Transverse colon (tissue), 4 donors: ENCODE data around the gene FOXN4. TPM values are rescaled to one million over a fixed set of nuclear protein-coding genes. Genes with fewer than 3 reads are reported as not detected.

Source experiments
- DNase-seq: peaks from one replicate; pipeline ENCODE4 v3.0.0-alpha.2; 2019
- H3K27ac ChIP-seq, 4 donors: fragments of 200-600 bp; sonication (generic); 2 replicates each; pipeline ENCODE4 v1.5.1; 2016 to 2018; ENCODE audit warnings: inconsistent platforms in 4 of 4
- H3K27me3 ChIP-seq: fragments of 200-600 bp; sonication (generic); 2 replicates; pipeline ENCODE4 v1.5.1; 2017; ENCODE audit warnings: inconsistent platforms
- H3K36me3 ChIP-seq, 4 donors: fragments of 200-600 bp; sonication (generic); 2 replicates each; pipeline ENCODE4 v1.5.1; 2017 to 2019; ENCODE audit warnings: inconsistent platforms in 4 of 4
- H3K4me1 ChIP-seq, 4 donors: fragments of 200-600 bp; sonication (generic); 2 replicates each; pipeline ENCODE4 v1.5.1; 2017 to 2020; ENCODE audit warnings: inconsistent platforms in 4 of 4
- H3K4me3 ChIP-seq, 4 donors: fragments of 200-600 bp; sonication (generic); 1 replicate in 1 of 4; 2 replicates in 3 of 4; pipeline versions ENCODE4 v1.5.1 to v1.6.1; 2017 to 2019; ENCODE audit warnings: inconsistent platforms in 4 of 4
- H3K9me3 ChIP-seq, 2 donors: fragments of 200-600 bp; sonication (generic); 2 replicates each; pipeline ENCODE4 v1.5.1; 2017 to 2019; ENCODE audit warnings: inconsistent platforms in 2 of 2
- EP300 ChIP-seq: sonication (generic); formaldehyde crosslinking; IDR thresholded peaks from one replicate; pipeline ENCODE4 v1.6.1; 2017; ENCODE audit warnings: antibody characterized with exemption, low read depth
- POLR2A ChIP-seq: fragments of 450-650 bp; IDR thresholded peaks from one replicate; pipeline ENCODE4 v1.6.1; 2016; ENCODE audit warnings: antibody characterized with exemption, mild to moderate bottlenecking, moderate library complexity
- POLR2AphosphoS5 ChIP-seq, 3 donors: sonication (generic); formaldehyde crosslinking; IDR thresholded peaks; one replicate each; pipeline ENCODE4 v1.6.1; 2016; ENCODE audit warnings: antibody characterized with exemption in 3 of 3
- WGBS, 2 donors: methylation state at CpG; one replicate each; pipeline ENCODE4 v1.1.5; 2018; ENCODE audit warnings: low coverage in 1 of 2; 5-methylcytosine and 5-hydroxymethylcytosine counted together
- in situ Hi-C, 4 donors: fragments of 200-750 bp; cut with MboI; loops; one replicate each; pipeline versions ENCODE4 v1.15.0 to v1.15.1; 2017; ENCODE audit warnings: low sequenced_read_pairs in 3 of 4, low pct_ligation_motif_present in 1 of 4, low pct_unique_long_range_greater_than_20kb in 1 of 4
- intact Hi-C: fragments of 100-400 bp; cut with DNase I; formaldehyde crosslinking; loops from one replicate; pipeline ENCODE4 v1.15.1; 2023; ENCODE audit warnings: low total_unique reads
- total RNA-seq, 4 donors: library from RNA; depleted of rRNA; stranded (reverse); fragments of >200 nt; gene quantifications; one replicate each; pipeline ENCODE4 v1.1.0, GENCODE V29; 2016
- TF ChIP-seq, protein P1 (sequence below), 5 experiments: fragments of 200-600 bp in 3 of 5; fragments of 450-650 bp in 2 of 5; sonication (generic) in 3 of 5; IDR thresholded peaks; 1 replicate in 2 of 5; 2 replicates in 3 of 5; pipeline ENCODE4 v1.5.1; 2016 to 2017; ENCODE audit warnings: antibody characterized with exemption in 5 of 5, inconsistent platforms in 3 of 5, mild to moderate bottlenecking in 2 of 5, moderate library complexity in 1 of 5

The FOXN4 gene
- total RNA-seq, 4 donors from 2014 or later: not detected

DNA sequence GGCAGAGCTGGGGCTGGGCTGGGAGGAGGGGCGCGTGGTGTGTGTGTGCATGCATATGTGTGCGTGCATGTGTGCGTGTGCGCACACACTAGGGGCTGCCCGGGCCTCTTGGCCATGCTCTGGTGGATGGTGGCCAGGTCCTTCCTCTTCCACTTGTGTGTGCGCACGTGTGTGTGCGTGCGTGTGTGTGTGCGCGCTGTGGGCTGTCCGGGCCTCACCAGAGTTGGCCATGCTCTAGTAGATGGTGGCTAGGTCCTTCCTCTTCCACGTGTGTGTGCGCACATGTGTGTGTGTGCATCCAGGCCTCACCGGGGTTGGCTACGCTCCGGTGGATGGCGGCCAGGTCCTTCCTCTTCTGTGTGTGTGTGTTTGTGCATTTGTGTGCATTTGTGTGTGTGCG, 24.7 kb downstream of the FOXN4 start:
- no peak for DNase-seq
- Histone ChIP-seq H3K9me3 (no peaks in the 10 kb centered on the region), H3K36me3 (no peaks in the 10 kb centered on the region), H3K27me3 (no peaks in the 10 kb centered on the region), H3K4me1 (no peaks in the 10 kb centered on the region), H3K4me3 (no peak overlapping the region), H3K27ac (no peak overlapping the region)
- intact Hi-C loops: no loop called here
- in situ Hi-C loops: no loop called here
- WGBS, 2 donors: 91% methylated on average over 19 of the region's 20 CpGs; no CpG with 5 or more reads in 1 of the 2 donors
- TF ChIP-seq EP300 (no peak), POLR2AphosphoS5 (IDR thresholded peaks at IDR 0.05) (no peak), POLR2A (no peak)
- TF ChIP-seq, protein P1, sequence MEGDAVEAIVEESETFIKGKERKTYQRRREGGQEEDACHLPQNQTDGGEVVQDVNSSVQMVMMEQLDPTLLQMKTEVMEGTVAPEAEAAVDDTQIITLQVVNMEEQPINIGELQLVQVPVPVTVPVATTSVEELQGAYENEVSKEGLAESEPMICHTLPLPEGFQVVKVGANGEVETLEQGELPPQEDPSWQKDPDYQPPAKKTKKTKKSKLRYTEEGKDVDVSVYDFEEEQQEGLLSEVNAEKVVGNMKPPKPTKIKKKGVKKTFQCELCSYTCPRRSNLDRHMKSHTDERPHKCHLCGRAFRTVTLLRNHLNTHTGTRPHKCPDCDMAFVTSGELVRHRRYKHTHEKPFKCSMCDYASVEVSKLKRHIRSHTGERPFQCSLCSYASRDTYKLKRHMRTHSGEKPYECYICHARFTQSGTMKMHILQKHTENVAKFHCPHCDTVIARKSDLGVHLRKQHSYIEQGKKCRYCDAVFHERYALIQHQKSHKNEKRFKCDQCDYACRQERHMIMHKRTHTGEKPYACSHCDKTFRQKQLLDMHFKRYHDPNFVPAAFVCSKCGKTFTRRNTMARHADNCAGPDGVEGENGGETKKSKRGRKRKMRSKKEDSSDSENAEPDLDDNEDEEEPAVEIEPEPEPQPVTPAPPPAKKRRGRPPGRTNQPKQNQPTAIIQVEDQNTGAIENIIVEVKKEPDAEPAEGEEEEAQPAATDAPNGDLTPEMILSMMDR (IDR thresholded peaks at IDR 0.05): no peak

DNA sequence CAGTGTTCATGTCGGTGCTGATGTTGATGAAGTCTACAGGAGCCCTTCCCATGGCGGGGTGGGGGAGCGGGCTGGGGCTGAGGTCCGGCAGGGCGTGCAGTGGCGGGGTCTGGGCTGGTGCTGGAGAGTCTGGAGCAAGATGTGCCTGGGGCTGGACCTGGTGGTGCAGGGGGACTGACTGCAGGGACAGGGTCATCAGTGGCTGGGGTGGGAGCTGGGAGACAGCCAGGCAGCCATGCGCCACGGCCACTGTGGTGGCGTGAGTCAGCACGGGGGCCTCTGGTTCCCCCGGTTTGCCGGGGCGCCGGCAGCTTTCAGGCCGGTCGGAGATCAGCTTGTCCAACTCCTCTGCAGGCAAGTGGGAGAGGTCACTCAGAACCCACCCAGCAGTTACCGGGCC, 27.6 kb downstream of the FOXN4 start:
- peaks cover 11 to 18% (median 17%) of the 10 kb centered on the region in 4 donors for H3K4me1 ChIP-seq
- no peak for DNase-seq
- in situ Hi-C loops (no loop called here), intact Hi-C loops (no loop called here)
- no peak overlapping the region for H3K27ac ChIP-seq
- 92% methylated on average over 17 of the region's 17 CpGs; no CpG with 5 or more reads in 1 of the 2 donors for WGBS, 2 donors
- no peaks in the 10 kb centered on the region for H3K36me3 ChIP-seq
- TF ChIP-seq, protein P1 (IDR thresholded peaks at IDR 0.05): no peak
- TF ChIP-seq POLR2AphosphoS5 (IDR thresholded peaks at IDR 0.05) (no peak), POLR2A (no peak), EP300 (no peak)
- no peaks in the 10 kb centered on the region for H3K27me3 ChIP-seq
- no peaks in the 10 kb centered on the region for H3K9me3 ChIP-seq
- no peak overlapping the region for H3K4me3 ChIP-seq

DNA sequence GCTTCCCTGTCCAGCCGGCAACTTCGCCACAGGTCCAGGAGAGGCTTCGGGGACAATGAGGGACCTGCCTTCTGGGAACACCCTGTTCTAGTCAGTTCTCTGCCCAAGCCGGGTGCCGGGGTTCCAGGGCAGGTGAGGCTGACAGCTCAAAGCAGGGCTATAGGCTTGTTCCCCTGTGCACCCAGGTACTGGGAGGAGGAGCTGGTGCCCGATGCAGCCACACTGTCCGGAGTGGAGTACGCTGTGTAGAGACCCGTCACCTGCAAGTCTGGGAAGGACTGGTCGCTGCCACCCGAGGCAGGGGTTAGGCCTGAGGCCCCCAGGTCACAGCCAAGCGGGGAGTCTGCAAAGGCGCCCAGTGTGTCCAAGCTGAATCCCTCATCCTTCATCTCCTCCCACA, 29.6 kb downstream of the FOXN4 start:
- intact Hi-C loops (no loop called here), in situ Hi-C loops (no loop called here)
- no peak overlapping the region for H3K4me3 ChIP-seq
- 91% methylated on average over 13 of the region's 13 CpGs; no CpG with 5 or more reads in 1 of the 2 donors for WGBS, 2 donors
- DNase-seq: no peak
- no peak overlapping the region for H3K27ac ChIP-seq
- no peaks in the 10 kb centered on the region for H3K36me3 ChIP-seq
- H3K27me3 ChIP-seq: no peaks in the 10 kb centered on the region
- peaks cover 11 to 18% (median 17%) of the 10 kb centered on the region in 4 donors for H3K4me1 ChIP-seq
- H3K9me3 ChIP-seq: no peaks in the 10 kb centered on the region
- TF ChIP-seq EP300 (no peak), POLR2A (no peak), POLR2AphosphoS5 (IDR thresholded peaks at IDR 0.05) (no peak)
- TF ChIP-seq, protein P1 (IDR thresholded peaks at IDR 0.05): no peak

DNA sequence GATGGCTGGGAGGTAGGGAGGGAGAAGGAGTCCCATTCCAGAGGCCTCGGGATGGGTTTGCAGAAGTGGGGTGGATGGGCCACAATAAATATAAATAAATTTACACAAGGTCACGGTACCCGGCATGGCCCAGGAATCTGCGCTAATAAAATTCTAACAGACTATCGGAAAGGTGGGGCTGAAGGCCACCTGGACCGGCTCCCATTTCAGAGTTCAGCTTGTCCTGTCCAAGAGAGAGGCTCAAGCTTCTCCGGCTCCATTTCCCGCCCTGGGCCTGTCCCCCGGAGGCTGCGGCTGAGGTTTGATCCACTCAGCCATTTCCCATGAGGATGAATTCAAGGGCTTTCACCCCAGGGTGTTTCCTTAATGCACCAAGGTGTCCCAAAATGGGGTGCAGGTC, 30.2 kb downstream of the FOXN4 start:
- intact Hi-C loops: no loop called here
- H3K4me3 ChIP-seq: no peak overlapping the region
- in situ Hi-C loops: no loop called here
- no peaks in the 10 kb centered on the region for H3K9me3 ChIP-seq
- H3K27me3 ChIP-seq: no peaks in the 10 kb centered on the region
- DNase-seq: no peak
- WGBS, 2 donors: 0 to 80% methylated on average over 1 to 10 of the region's 10 CpGs
- peaks cover 11 to 18% (median 17%) of the 10 kb centered on the region in 4 donors for H3K4me1 ChIP-seq
- TF ChIP-seq POLR2AphosphoS5 (IDR thresholded peaks at IDR 0.05) (no peak), EP300 (no peak), POLR2A (no peak)
- TF ChIP-seq, protein P1 (IDR thresholded peaks at IDR 0.05): no peak
- peak overlapping the region in 1 of 4 donors; percentile 65 for H3K27ac ChIP-seq
- no peaks in the 10 kb centered on the region for H3K36me3 ChIP-seq
